ENCODE results near the gene FOXJ1. TPM values are rescaled to one million over a fixed set of nuclear protein-coding genes. Genes with fewer than 3 reads are reported as not detected.

Gene FOXJ1
- total RNA-seq, 1 donor from 2014 or later = 0.48 TPM

DNA sequence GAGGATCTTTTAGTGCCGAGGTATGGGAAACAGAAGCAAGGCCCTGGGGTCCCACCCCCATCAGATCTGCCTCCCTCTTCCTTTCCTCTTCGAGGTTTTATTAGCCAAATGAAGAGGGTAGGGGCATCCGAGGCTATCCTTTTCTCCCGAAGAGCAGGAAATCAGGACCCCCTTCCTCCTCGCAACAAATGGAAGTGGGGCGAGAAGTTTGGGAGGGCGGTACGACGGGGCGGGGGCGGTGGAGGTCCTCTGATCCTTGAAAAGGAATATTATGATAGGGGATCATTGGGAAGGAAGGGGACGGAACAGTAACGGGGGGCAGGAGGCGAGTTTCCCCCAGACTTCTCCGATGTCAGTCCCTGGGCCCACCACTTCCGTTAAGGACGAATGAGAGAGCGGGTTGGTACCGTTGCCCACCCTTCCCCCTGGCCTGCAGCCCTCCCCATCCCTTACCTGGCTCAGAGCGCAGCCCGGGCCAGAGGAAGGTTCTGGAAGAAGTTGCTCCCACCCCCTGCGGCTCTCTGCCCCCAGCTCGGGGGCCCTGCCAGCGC lies 309 bp downstream of the FOXJ1 start:
- DNase-seq (ENCODE audit: low spot score) = no peak

GRCh38 chr17:76139801-76140660 lies 1.0 kb downstream of the FOXJ1 start:
- DNase-seq (ENCODE audit: low spot score) = no peak

GRCh38 chr17:76138896-76139752 lies 1.9 kb downstream of the FOXJ1 start:
- no peak for DNase-seq (ENCODE audit: low spot score)

DNA sequence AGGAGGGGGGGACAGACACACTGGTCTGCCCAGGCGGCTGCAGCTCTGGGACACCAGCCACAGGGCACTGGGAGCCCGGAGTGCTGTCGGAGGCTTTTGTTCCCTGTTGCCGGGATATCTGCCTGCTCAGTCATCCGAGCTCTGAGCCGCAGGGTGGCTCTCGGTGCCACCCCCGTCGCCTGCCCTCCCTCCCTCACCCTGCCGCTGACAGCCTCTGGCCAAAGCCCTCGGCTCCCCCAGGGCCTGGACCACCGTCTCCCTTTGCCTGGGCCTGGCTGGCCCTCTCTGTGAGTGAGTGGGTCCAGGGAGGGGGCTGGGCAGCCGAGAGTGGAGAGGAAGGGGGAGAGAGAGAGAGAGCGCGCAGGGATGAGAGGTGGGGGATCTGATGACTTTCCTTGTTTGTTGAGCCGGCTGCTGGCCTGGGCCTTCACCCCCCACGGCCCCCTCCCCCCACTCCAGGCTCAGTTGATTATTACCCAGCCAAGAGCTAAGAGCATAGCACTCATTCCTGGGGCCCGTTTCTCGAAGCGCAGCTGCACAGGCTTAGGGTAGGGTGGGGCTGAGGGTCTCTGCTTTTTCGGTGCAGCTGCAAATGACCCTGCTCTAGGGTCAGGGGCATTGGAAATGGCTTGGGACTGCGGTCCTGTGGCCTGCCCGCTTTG lies 2.7 kb downstream of the FOXJ1 start:
- no peak for DNase-seq (ENCODE audit: low spot score)

- DNase-seq (ENCODE audit: low spot score) = no peak
Observed at GRCh38 chr17:76137351-76138233, 3.5 kb downstream of the FOXJ1 start.

DNA sequence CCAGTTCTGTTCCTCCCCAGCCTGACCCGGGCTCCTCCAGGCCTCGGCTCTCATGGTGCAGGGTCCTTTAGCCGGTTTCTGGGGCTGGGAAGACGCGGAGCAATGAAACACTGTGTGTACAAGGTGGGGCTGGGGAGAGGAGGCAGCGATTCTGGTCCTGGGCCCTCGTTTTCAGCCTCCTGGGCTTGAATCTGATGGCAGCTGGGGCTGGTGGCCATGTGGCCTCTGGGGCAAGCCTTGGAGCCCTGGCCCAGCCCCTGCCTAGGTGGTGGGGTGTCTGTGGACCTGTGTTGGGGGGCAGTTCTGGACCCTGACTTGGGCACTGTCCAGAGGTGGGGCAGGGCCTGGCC lies 4.1 kb downstream of the FOXJ1 start:
- DNase-seq (ENCODE audit: low spot score) = no peak

DNA sequence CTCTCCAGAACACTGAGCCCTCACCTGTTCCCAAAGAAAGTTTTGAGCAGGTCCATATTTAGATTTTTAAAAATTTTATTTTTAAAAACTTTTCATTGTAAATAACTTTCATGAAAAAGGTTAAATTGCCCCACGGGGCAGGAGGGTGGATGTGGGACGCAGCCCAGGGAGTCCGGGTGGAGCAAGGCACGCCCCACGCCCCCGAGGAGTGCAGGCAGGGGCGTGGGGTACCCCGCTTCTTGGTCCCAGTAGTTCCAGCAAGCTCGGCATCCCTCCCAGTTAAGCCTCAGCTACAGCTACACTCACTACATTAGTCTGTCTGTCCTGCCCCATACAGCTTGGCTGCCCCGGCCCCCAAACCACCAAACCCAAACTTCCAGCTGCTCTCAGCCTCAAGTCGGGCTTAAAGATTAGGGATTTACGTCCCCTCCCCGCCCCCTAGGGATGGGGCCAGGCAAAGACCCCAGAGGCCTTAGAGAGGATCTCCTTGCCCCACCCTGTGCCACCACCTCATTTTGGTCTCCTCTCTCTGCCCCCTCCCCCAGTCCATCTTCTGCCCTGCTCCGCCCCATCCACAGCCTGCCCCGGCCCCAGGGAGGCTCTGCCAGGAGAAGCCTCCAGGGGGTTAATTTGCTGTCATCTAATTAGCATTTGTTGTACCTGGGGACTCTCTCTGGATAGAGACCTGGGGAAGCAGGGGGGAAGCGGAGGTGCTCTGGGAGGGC lies 4.6 kb downstream of the FOXJ1 start:
- no peak for DNase-seq (ENCODE audit: low spot score)

- no peak for DNase-seq (ENCODE audit: low spot score)
Observed at GRCh38 chr17:76135810-76136188, 5.2 kb downstream of the FOXJ1 start.

- DNase-seq (ENCODE audit: low spot score) = no peak
Observed at GRCh38 chr17:76134911-76135809, 5.9 kb downstream of the FOXJ1 start.

GRCh38 chr17:76132574-76133338 lies 8.3 kb downstream of the FOXJ1 start:
- DNase-seq (ENCODE audit: low spot score) = no peak

GRCh38 chr17:76131692-76132573 lies 9.1 kb downstream of the FOXJ1 start:
- no peak for DNase-seq (ENCODE audit: low spot score)

- no peak for DNase-seq (ENCODE audit: low spot score)
Observed at GRCh38 chr17:76131051-76131691, 9.9 kb downstream of the FOXJ1 start.

- no peak for DNase-seq (ENCODE audit: low spot score)
Observed at GRCh38 chr17:76130473-76130872, 10.6 kb downstream of the FOXJ1 start.

DNA sequence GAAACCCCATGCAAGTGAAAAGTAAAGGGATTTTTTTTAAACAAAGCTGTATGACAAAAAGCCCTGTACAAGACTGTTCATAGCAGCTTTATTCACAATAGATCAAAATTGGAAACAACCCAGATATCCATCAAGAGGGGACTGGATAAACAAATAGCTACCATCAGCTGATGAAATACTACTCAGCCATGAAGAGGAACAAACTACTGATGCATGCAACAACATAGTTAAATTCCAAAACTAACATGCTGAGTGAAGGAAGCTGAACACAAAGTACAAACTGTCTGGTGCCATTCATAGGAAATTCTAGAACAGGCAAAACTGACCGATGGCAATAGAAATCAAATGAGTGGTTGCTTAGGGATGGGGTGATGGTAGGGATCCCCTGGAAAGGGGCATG lies 15.1 kb downstream of the FOXJ1 start:
- no peak for DNase-seq (ENCODE audit: low spot score)

- DNase-seq (ENCODE audit: low spot score) = no peak
Observed at GRCh38 chr17:76125391-76125675, 15.7 kb downstream of the FOXJ1 start.

DNA sequence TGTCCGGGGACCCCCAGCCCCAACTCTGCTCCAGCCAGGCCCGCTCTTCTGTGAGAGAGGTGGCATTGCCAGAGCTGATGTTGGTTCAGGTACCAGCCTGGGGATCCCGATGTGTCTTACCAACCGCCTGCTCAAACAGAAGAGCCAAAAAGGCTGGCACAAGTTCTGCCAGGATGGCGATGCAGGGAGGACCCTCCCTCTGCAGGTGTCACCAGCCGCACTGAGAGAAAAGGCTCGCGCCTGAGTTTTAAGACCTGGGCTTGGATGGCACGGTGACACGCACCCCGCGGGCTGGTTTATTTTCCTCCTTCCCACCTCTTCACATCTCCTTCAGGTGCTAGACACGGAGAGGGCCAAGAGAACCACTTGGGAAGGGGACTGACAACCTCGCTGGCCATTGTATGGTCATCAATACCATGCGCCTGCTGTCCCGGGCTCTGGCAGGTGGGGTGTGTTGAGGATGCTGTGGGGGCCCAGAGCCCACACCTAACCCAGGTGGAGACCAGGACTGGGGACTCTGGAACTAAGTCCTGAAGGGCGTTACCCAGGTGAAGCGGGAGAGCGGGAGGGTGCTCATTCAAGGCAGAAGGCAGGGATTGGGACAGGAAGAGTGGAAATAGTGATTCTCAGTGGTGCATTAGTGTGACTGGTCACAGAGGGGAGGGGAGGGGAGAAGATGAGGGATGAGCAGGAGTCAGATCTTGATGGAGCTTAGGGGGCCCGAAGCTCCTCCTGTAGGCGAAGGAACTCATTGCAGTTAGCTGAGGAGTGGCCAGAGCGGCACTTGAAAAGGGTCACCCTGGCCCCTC lies 16.3 kb downstream of the FOXJ1 start:
- no peak for DNase-seq (ENCODE audit: low spot score)

Measured in umbilical cord (tissue), 2 donors.